ENCODE results near the gene ZNF536.
"Not testable (repeated sequence)": the region's sequence is repeated elsewhere in the genome, so short reads cannot be mapped to it uniquely, and the experiment has no call there.

Gene ZNF536

DNA sequence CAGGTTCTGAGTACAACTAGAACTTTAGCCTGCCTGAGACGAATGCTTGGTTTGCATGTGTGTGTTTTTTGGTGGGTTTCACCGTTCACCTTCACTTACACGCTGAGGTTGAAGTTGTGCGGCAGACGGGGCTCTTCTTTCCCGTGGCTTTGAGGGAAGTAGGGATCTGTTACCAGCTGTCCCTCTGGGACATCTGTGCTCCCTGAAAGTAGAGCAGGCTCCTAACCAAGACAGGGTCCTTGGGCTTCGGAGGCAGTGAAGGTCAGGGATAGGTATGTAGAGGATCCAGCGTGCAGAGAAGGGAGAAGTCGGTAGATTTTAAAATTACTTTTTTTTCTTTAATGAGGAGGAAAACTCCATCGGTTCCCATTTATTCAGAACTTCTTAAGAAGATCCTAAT, 48.7 kb downstream of the ZNF536 start:
- DNase-seq: no peak

DNA sequence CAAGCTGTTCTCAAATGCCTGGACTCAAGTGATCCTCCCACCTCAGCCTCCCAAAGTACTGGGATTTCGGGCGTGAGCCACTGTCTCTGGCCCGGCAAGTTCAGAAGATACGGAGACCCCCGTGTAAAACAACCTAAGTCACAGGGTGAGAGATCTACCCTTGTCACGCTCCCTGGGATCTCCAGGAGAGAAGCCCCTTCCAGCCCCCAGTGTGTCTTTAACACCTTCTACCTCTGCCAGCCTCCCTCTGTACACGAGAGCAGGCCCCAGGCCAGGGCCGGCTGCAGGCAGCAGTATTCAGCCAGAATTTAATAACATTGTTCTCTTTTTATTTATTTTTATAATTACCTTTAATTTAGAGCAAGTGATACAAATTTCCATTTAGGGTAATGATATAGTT, 49.4 kb downstream of the ZNF536 start:
- DNase-seq: no peak

DNA sequence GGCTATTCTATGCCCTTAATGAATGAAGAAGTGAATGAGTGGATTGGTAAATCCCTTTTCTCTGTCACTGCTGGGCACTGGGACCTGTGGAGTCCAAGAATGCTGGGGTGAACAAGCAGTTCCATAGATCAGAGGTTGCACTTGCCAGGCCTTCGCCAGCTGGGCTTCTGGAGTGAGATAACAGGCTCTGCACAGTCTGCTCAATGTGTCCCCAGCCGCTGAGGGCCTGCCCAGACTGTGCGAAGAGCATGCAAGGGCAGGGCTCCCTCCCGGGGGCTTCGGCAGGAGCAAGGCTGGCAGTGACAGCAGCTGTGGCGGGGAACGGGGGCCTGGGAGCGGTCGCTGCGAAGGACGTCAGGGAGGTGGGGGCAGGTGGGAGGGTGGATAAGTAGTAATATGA, 51.3 kb downstream of the ZNF536 start:
- no peak for DNase-seq

DNA sequence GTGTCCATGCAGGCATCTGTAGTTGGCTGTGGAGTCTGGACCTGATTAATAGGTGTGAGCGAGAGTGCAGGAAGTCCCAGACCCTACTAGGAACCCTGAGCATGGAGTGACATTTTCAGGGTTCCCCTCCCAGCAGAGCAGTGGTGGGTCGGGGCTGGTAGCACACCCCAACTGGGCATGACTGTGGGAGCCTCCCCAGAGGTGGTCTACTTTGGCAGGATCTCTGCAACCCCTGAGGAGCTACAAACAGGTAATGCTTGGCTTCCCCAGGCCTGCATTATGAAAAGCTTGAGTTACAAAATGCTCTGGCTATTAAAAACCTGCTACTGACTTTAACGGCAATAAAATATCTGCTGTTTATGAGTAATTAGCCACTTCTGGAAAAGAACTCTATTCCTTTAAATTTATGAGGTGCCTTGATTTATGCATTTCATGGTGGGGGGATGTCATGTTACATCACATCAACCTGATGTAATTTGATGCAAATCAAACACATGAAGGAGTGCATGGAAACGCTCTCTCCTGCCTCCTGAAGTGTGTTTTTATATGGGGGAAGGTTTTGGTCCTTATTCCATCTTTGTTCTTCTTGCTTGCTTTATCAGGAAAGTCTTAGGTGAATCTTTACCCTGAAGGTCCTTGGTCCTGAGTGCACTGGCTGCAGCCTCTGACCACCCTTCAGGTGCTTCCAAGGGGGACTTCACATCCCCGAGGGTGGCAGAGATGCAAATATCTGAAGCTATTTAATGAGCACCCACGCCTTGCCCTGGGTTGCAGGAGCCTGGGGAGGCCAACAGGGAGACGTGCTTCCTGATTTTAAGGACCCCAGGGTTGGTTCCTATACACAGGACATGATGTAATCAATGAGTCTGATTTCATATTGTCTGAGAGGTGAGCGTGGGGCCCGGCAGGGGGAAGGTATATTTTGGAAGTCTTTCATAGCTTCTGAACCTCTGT, 54.0 kb downstream of the ZNF536 start:
- DNase-seq: peak; percentile 82

DNA sequence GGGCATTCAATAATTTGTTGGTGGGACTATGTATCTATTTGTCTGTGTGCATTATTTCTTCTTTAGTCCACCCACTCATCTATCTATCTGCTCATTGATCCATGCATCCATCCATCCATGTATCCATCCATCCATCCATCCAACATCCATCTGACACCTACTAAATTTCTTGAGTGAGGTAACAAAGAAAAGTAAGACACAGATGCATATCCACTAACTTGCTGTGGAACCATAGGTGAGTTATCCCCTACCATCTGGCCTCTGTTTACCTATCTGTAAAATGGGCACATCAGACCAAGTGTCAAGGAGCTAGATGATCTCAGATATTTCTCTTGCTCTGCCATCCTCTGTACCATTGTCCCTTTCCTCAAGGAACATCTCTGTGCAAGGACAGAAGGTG, 54.7 kb downstream of the ZNF536 start:
- no peak for DNase-seq

GRCh38 chr19:30428092-30428680, 56.0 kb downstream of the ZNF536 start:
- peak; percentile 98 for DNase-seq

GRCh38 chr19:30428844-30429243, 56.7 kb downstream of the ZNF536 start:
- DNase-seq: no peak

DNA sequence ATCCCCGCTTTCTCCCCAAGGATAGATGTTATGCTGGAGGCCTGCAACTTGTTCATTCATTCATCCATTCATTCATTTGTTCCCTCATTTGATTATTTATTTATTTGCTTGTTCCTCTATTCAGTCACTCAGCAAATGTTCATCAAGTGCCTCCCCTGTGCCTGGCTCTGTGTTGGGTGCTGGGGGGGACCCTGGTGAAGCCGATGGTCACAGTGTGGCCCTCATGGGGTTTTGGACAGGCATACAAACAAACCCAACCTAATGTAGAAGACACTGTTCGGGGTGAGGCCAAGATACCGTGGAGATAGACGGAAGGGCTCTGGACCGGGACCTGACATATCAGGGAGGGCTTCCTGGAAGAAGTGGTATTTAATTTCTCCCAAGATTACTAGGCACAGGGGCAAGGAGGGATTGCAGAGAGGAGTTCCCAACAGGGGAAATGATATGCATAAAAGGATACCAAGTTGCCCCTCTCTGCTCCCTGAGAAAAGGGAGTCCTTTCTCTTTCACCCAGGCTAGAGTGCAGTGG, 58.1 kb downstream of the ZNF536 start:
- DNase-seq: no peak

DNA sequence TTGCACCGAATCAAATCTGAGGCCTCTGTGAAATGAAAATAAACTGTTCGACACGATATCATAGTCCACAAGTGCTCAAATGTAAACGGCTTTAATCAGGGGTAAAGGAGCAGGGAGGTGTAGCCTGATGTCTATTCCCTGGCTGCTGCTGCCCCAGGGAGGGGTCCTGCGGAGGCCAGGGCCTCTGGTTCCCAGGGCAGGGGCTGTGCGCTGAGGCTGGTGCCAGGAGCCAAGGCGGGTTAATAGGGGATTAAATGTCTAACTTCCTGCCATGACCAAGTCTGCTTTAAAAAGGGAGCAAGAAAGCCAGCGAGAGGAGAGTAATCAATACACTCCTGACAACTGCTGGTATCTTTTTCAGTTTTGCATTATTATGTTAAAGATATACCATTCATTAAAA, 59.4 kb downstream of the ZNF536 start:
- DNase-seq: no peak

DNA sequence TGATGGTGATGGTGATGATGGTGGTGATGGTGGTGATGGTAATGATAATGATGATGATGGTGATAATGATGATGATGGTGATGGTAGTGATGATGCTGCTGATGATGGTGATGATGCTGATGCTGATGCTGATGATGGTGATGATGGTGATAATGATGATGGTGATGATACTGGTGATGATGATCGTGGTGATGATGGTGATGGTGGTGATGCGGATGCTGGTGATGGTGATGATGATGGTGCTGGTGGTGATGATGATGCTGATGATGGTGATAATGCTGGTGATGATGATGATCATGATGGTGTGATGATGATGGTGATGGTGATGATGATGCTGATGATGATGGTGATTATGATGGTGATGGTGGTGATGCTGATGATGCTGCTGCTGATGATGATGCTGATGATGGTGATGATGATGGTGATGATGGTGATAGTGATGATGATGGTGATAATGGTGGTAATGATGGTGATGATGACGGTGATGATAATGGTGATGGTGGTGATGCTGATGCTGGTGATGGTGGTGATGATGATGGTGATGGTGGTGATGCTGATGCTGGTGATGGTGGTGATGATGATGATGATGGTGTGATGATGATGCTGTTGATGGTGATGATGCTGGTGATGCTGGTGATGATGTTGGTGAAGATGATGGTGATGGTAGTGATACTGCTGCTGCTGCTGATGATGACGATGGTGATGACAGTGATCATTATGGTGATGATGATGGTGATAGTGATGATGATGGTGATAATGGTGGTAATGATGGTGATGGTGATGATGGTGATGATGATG, 62.8 kb downstream of the ZNF536 start:
- DNase-seq: no peak

DNA sequence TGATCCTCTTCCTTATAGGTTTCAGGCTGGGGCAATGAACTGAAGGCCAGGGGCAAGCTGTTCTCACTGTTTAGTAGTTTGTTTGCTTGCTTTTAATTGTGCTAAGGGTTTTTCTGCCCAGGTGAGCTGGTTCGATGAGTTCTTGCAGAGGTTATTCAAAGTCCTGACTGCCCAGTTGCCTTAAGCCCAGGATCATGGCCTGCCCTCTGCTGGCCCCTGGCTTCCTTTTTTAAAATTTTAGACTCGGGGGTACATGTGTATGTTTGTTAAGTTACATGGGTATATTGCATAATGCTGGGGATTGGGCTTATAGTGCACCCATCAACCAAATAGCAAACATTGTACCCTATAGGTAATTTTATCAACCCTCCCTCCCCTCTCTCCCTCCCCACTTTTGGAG, 65.7 kb downstream of the ZNF536 start:
- no peak for DNase-seq

- DNase-seq: no peak
Observed at GRCh38 chr19:30439310-30439709, 67.1 kb downstream of the ZNF536 start.

GRCh38 chr19:30441011-30441410, 68.8 kb downstream of the ZNF536 start:
- no peak for DNase-seq

GRCh38 chr19:30442674-30443073, 70.5 kb downstream of the ZNF536 start:
- no peak for DNase-seq

DNA sequence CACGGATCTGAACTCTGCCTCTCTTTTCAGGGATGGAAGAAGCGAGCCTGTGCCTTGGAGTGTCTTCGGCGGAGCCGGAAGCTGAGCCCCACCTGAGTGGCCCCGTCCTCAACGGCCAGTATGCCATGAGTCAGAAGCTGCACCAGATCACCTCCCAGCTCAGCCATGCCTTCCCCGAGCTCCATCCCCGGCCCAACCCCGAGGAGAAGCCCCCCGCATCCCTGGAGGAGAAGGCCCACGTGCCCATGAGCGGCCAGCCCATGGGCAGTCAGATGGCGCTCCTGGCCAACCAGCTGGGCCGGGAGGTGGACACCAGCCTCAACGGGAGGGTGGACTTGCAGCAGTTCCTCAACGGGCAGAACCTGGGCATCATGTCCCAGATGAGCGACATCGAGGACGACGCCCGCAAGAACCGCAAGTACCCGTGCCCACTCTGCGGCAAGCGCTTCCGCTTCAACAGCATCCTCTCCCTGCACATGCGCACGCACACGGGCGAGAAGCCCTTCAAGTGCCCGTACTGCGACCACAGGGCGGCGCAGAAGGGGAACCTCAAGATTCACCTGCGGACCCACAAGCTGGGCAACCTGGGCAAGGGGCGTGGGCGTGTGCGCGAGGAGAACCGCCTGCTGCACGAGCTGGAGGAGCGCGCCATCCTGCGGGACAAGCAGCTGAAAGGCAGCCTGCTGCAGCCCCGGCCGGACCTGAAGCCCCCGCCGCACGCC, 71.5 kb downstream of the ZNF536 start:
- no peak for DNase-seq

GRCh38 chr19:30444253-30444671, 72.1 kb downstream of the ZNF536 start:
- no peak for DNase-seq

GRCh38 chr19:30444686-30445232, 72.6 kb downstream of the ZNF536 start:
- no peak for DNase-seq

DNA sequence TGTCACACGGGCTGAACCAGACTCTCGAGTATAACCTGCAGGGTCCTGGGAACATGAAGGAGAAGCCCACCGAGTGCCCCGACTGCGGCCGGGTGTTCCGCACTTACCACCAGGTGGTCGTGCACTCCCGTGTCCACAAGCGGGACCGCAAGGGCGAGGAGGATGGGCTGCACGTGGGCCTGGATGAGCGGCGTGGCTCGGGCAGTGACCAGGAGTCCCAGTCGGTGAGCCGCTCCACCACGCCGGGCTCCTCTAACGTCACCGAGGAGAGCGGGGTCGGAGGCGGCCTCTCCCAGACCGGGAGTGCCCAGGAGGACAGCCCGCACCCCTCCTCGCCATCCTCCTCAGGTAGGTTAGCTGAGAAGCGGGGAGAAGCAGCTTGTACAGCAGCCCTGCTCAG, 73.2 kb downstream of the ZNF536 start:
- no peak for DNase-seq

DNA sequence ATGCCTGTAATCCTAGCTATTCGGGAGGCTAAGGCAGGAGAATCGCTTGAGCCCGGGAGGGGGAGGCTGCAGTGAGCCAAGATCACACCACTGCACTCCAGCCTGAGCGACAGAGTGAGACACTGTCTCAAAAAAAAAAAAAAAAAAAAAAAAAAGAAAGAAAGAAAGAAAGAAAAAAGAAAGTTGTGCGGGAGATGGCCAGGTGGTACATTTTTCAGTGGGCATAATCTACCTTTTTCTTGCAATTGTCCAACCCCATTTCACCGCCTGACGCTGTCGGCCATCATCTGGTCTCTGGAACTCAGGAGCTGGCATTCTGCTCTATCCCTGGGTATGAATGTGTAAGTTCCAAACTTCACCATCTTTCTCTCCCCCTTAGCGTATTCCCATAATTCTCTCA, 73.9 kb downstream of the ZNF536 start:
- DNase-seq: not testable (repeated sequence)

DNA sequence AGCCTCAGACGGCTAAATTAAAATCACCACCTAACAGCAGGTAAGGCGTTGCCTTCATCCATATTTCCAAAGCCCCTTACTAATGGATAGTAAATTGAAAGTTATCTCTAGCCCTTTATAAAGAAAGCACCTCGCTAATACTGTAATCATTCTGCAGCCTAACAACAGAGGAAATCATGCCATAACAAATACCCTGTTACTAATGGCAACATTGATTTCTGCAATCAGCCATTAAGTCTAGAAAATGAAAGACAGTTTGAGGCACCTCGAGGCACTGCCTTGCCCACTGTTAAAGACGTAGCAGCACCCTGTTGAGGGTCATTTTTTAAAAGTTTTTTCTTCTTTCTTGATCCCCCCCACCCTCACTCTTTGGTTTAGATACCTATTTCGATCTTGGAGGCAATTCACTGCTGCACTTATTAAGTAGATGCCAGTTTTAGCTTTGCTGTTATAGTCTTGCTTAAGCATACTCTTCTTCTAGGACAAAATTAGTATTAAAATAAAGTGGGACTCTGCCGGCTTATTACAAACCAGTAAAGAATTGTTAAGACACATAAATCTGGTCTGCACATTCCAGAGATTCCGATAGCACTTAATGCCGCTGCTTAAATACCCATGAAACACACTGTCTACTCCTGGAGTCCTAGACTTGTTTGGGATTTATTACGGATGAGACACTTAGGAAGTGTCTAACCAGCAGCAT, 74.8 kb downstream of the ZNF536 start:
- no peak for DNase-seq

DNA sequence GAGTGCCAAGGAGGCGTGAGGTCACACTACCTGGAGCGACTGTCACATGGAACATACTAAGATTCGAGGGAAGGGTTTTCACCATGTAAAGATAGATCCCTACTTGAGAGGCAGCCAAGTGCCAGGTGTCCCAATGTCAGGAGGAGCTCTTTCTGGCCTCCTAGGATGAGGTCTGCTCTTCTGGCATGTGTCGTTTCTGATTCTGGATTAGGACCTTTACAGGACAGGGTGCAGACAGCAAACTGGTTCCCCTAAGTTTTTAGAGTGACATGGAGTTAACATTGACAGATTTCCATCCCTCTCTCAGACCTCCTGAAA, 75.3 kb downstream of the ZNF536 start:
- DNase-seq: no peak

All from DMS79 treated with DMSO at 0.1 percent for 48 hours (cell line).